GM19035 (cell line): ENCODE measurements around the gene HOXB5.

ENCODE experiments used
- ATAC-seq: cut with Tn5 transposase; IDR thresholded peaks from one replicate; pipeline ENCODE4 v1.9.1; 2021; ENCODE audit not compliant: unreplicated experiment

Gene HOXB5

DNA sequence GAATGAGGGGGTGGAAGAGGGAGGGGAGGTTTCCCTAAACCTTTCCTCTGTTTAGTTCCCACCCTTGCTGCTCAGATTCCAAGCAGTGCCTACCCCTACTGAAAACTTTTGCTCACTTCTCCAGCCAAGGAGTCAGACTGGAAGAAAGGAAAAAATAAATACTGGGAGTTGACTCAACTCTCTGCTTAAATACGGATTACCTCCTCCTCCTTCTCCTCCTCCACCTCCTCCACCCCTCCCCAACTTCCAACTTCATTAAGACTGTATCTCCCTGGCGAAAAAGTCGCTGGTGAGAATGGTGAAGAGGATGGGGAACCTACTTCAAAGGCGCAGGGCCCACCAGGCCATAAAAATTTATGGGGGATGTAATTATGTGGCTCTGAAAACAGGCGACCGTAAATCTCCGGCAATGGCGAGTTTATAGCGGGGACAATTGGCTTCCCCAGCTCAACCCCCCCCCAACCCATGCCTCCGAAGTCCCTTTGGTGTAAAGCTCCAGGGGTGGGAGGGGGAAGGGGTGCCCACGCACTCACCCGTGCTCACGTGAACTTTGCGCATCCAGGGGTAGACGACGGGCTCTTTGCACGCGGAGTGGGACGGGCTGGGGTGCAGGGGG lies 16.1 kb downstream of the HOXB5 start:
- no peak for ATAC-seq

- ATAC-seq, result no peak
Observed at GRCh38 chr17:48576479-48577309, 16.9 kb downstream of the HOXB5 start.

GRCh38 chr17:48575673-48576478 lies 17.7 kb downstream of the HOXB5 start:
- ATAC-seq, result no peak

DNA sequence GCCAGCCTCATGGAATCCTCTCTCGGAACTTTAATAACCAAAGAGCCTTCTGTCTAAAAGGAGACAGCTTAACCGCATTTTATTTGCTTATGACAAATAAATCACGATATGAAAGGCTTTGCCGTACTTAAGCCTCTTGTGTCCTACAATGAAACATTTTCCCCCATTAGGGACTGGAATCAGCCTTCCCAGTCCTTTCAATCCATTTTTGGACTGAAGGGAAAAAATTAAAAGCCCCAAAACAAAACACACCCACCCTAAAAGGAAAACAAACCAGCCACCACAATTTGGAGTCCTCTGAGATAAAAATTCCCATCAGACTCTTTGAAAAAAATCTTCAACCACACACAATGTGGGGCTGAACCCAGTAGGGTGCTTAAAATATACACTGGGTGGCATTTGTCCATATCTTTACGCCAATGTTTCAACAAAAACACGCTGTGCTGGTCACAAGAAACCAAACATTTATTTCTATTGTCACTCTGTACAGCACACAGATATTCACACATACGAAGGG lies 18.5 kb downstream of the HOXB5 start:
- no peak for ATAC-seq

GRCh38 chr17:48574505-48575065 lies 19.0 kb downstream of the HOXB5 start:
- no peak for ATAC-seq

DNA sequence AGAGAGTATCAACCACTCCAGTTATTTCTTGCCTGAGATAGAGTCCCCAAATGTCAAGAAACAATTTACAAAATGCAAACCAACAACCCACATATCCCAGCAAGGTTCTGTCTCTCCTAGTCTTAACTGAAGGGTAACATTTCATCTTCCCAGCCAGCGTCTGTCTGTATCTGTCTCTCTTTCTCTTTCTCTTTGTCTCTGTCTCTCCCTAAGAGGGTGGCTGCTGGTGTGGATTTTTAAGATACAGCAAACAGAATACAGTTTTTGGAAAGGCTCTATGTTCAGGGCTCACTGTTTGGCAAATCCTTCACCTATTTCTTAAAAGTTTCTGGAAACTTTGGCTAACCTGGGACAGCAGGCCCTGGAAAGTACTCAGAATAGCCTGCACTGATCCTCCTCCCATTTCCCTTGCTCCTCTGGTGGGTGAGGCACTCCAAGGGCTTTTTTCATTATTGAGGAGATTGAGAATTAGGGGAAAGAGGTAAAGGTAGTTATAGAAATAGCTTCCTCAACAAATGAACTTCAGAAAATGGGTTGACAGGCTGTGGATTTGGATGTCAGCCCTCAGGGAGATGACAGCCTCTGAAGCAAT lies 21.7 kb downstream of the HOXB5 start:
- no peak for ATAC-seq

DNA sequence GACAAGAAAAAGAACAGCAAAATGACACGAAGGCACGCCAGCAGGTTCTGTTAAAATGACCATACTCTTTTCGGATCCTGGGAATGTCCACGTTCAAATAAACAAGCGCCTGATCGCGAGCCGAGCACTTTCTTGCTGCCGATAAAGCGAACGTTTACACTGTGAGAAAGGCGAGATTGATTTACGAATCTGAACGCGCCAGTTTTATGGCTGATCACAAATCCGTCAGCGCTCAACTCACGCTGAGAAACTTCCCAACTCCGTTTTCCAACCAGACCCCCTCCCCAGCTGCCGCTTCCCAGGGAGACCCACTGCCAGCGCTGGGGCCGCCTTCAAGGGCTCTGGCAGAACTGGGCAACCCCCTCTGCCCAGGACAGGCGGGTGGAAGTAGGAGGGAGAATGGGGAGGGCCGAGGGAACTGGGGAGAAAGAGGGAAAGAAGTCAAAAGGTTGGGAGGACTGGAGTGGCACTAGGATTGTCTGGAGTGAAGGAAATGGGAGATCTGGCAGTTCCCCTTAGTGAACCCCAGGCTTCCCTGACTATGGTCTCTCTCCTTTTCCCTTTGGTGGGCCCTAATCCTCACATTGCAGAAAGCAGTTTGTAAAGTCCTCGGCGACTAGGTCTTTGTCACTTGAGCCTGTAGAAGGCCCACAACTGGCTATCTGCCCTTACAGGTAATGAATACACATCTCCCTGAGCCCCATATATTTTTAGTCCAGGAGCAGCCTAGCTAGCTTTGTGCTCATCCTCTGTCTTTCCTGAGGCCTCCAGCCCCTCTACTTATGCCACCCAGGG lies 22.4 kb downstream of the HOXB5 start:
- ATAC-seq, result no peak

GRCh38 chr17:48570325-48571023 lies 23.1 kb downstream of the HOXB5 start:
- no peak for ATAC-seq

GRCh38 chr17:48569674-48570324 lies 23.8 kb downstream of the HOXB5 start:
- ATAC-seq, result no peak

DNA sequence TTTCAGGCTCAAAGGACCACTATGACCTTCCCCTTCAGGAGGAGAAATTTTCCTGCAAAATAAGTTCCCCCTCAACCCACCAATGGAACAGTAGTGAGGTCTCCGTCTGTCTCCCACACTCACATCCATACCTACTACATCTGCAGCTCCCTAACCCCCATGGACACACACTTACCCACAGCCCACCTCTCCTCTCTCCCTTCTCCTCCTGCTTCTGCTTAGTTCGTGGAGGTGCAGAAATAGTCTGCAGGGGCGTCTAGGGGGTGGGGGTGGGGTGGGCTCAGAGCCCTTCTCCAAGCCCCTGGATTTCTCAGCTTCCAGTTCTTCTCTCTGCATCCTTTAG lies 24.4 kb downstream of the HOXB5 start:
- no peak for ATAC-seq

- no peak for ATAC-seq
Observed at GRCh38 chr17:48568499-48569239, 24.9 kb downstream of the HOXB5 start.

- no peak for ATAC-seq
Observed at GRCh38 chr17:48567646-48568354, 25.8 kb downstream of the HOXB5 start.

DNA sequence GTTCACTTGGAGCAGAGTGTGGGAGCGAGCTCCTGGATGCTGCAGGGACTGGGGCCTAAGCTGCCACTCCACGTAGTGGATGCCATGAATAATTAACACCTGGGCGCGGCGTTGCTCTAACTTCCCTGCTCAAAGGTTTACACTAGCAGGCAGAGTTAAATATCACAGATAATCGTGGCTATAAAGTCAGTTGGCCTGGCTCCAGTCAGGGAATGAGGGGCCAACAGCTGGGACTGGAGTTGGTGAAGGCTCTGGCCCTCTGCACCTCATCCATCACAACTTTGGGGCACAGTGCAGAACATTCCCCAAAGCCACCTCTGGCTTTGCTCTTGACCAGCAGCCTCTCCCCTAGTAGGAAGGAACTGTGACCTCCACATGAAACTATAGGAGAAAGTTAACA lies 26.4 kb downstream of the HOXB5 start:
- ATAC-seq, result no peak

DNA sequence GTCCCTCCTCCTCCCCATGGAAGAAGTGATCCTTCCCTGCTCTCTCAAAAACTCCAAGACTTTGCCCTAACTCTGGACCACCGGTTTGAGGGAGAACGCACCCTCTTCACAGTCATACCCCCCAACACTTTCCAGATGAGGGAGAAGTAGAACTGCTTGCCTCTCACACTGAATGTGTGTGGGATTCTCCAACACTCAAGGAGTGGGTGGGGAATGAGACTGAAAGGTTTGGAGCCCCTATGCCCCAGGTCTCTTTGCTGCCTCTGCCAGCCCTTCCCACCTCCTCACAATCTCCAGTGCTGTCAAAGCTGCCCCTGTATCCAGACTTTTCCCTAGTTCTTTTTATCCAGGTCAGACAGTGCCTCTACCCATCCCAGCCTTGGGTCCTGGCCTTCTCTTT lies 26.9 kb downstream of the HOXB5 start:
- ATAC-seq, result no peak

GRCh38 chr17:48565925-48566710 lies 27.5 kb downstream of the HOXB5 start:
- no peak for ATAC-seq

GRCh38 chr17:48565022-48565554 lies 28.5 kb downstream of the HOXB5 start:
- ATAC-seq, result no peak
